ENCODE data around the gene MYO1E. TPM values are rescaled to one million over a fixed set of nuclear protein-coding genes. Genes with fewer than 3 reads are reported as not detected.
A peak's percentile ranks its signal among the peaks of the same experiment; 100 is the strongest.

The MYO1E gene
- total RNA-seq, 2 experiments from 2014 or later, result 1.5 to 26.5 TPM

- Histone ChIP-seq H3K4me3 (ENCODE audit: low read depth, low read length, poor library complexity, severe bottlenecking) (no peak overlapping the region), H3K9me2 (ENCODE audit: insufficient read depth, low read length) (no peaks in the 10 kb centered on the region), H3K27ac (ENCODE audit: low read depth, low read length, poor library complexity, severe bottlenecking) (no peak overlapping the region), H2AFZ (ENCODE audit: low read length) (peak overlapping the region; percentile 86; the same call in 1 of the 2 replicates), H3K36me3 (ENCODE audit: insufficient read depth, low read length) (no peaks in the 10 kb centered on the region), H3K4me1 (ENCODE audit: insufficient read depth, low read length, poor library complexity, severe bottlenecking) (peaks cover 75% of the 10 kb centered on the region), H3K79me2 (ENCODE audit: insufficient read depth, low read depth, low read length) (no peaks in the 10 kb centered on the region), H3K9me3 (ENCODE audit: low read length) (no peaks in the 10 kb centered on the region), H4K20me1 (ENCODE audit: insufficient read depth, low read length) (no peaks in the 10 kb centered on the region), H3K4me2 (ENCODE audit: low read length) (peak overlapping the region; percentile 67)
- ChIA-PET POLR2A (interaction anchor here (1.2 kb wide), 1 partner anchor 162 kb away, joined by 3 read pairs; no protein-coding TSS in a partner anchor), CTCF (ENCODE audit: unreplicated experiment) (no interaction called here)
- intact Hi-C loops (cut with micrococcal nuclease; ENCODE audit: unreplicated experiment), result loop anchor here (5.0 kb wide), 3 partner anchors 127 to 268 kb away; no protein-coding TSS in a partner anchor
- TF ChIP-seq EZH2phosphoT487 (IDR thresholded peaks at IDR 0.05; ENCODE audit: borderline replicate concordance, low read depth, low read length), result no peak
- TF ChIP-seq CTCF (conservative IDR thresholded peaks at IDR 0.05; ENCODE audit: low read length), result no peak
- BruUV-seq (replicated peaks), result no TSS peak
- no peak for DNase-seq (ENCODE audit: low spot score)
Measured at GRCh38 chr15:59249816-59250215, 122.9 kb downstream of the MYO1E start.

GRCh38 chr15:59247364-59247763, 125.3 kb downstream of the MYO1E start:
- no peak overlapping the region for H3K4me2 ChIP-seq (ENCODE audit: low read length)
- H3K27ac ChIP-seq (ENCODE audit: low read depth, low read length, poor library complexity, severe bottlenecking), result no peak overlapping the region
- no peaks in the 10 kb centered on the region for H3K36me3 ChIP-seq (ENCODE audit: insufficient read depth, low read length)
- H3K4me3 ChIP-seq (ENCODE audit: low read depth, low read length, poor library complexity, severe bottlenecking), result no peak overlapping the region
- H3K9me3 ChIP-seq (ENCODE audit: low read length), result no peaks in the 10 kb centered on the region
- POLR2A ChIA-PET, result interaction anchor here (0.7 to 1.5 kb wide), 5 partner anchors 8 to 135 kb away, joined by 3 to 5 read pairs (median 4); no protein-coding TSS in a partner anchor
- peak; percentile 88 for DNase-seq (ENCODE audit: low spot score)
- no peaks in the 10 kb centered on the region for H4K20me1 ChIP-seq (ENCODE audit: insufficient read depth, low read length)
- H3K4me1 ChIP-seq (ENCODE audit: insufficient read depth, low read length, poor library complexity, severe bottlenecking), result peaks cover 64% of the 10 kb centered on the region
- no TSS peak for BruUV-seq (replicated peaks)
- intact Hi-C loops (cut with micrococcal nuclease; ENCODE audit: unreplicated experiment), result loop anchor here (1.0 to 5.0 kb wide), 4 partner anchors 130 to 246 kb away; no protein-coding TSS in a partner anchor
- CTCF ChIA-PET (ENCODE audit: unreplicated experiment), result interaction anchor here (0.9 to 2.1 kb wide), 4 partner anchors 51 to 244 kb away, joined by 3 to 7 read pairs (median 4); no protein-coding TSS in a partner anchor
- TF ChIP-seq CTCF (conservative IDR thresholded peaks at IDR 0.05; ENCODE audit: low read length) (peak; percentile 93), EZH2phosphoT487 (IDR thresholded peaks at IDR 0.05; ENCODE audit: borderline replicate concordance, low read depth, low read length) (no peak)
- H3K9me2 ChIP-seq (ENCODE audit: insufficient read depth, low read length), result no peaks in the 10 kb centered on the region
- no peaks in the 10 kb centered on the region for H3K79me2 ChIP-seq (ENCODE audit: insufficient read depth, low read depth, low read length)
- peak overlapping the region; percentile 14; the same call in 1 of the 2 replicates for H2AFZ ChIP-seq (ENCODE audit: low read length)

GRCh38 chr15:59245559-59245958, 127.1 kb downstream of the MYO1E start:
- ChIA-PET CTCF (ENCODE audit: unreplicated experiment) (no interaction called here), POLR2A (interaction anchor here (0.6 to 1.4 kb wide), 3 partner anchors 28 to 364 kb away, joined by 3 to 4 read pairs (median 3); no protein-coding TSS in a partner anchor)
- no peaks in the 10 kb centered on the region for H3K9me3 ChIP-seq (ENCODE audit: low read length)
- H4K20me1 ChIP-seq (ENCODE audit: insufficient read depth, low read length), result no peaks in the 10 kb centered on the region
- no peak overlapping the region for H3K4me3 ChIP-seq (ENCODE audit: low read depth, low read length, poor library complexity, severe bottlenecking)
- TF ChIP-seq CTCF (conservative IDR thresholded peaks at IDR 0.05; ENCODE audit: low read length), result no peak
- no peak for TF ChIP-seq EZH2phosphoT487 (IDR thresholded peaks at IDR 0.05; ENCODE audit: borderline replicate concordance, low read depth, low read length)
- no TSS peak for BruUV-seq (replicated peaks)
- H3K27ac ChIP-seq (ENCODE audit: low read depth, low read length, poor library complexity, severe bottlenecking), result no peak overlapping the region
- H3K36me3 ChIP-seq (ENCODE audit: insufficient read depth, low read length), result no peaks in the 10 kb centered on the region
- H3K4me2 ChIP-seq (ENCODE audit: low read length), result no peak overlapping the region
- DNase-seq (ENCODE audit: low spot score), result no peak
- intact Hi-C loops (cut with micrococcal nuclease; ENCODE audit: unreplicated experiment), result loop anchor here (5.0 kb wide), 2 partner anchors 132 to 152 kb away; no protein-coding TSS in a partner anchor
- H3K79me2 ChIP-seq (ENCODE audit: insufficient read depth, low read depth, low read length), result no peaks in the 10 kb centered on the region
- H3K9me2 ChIP-seq (ENCODE audit: insufficient read depth, low read length), result no peaks in the 10 kb centered on the region
- H3K4me1 ChIP-seq (ENCODE audit: insufficient read depth, low read length, poor library complexity, severe bottlenecking), result peaks cover 47% of the 10 kb centered on the region
- peak overlapping the region; percentile 30; the same call in 1 of the 2 replicates for H2AFZ ChIP-seq (ENCODE audit: low read length)

All from OCI-LY7 (cell line).